ENCODE results near the gene MDM2.

- TF ChIP-seq, protein P1, sequence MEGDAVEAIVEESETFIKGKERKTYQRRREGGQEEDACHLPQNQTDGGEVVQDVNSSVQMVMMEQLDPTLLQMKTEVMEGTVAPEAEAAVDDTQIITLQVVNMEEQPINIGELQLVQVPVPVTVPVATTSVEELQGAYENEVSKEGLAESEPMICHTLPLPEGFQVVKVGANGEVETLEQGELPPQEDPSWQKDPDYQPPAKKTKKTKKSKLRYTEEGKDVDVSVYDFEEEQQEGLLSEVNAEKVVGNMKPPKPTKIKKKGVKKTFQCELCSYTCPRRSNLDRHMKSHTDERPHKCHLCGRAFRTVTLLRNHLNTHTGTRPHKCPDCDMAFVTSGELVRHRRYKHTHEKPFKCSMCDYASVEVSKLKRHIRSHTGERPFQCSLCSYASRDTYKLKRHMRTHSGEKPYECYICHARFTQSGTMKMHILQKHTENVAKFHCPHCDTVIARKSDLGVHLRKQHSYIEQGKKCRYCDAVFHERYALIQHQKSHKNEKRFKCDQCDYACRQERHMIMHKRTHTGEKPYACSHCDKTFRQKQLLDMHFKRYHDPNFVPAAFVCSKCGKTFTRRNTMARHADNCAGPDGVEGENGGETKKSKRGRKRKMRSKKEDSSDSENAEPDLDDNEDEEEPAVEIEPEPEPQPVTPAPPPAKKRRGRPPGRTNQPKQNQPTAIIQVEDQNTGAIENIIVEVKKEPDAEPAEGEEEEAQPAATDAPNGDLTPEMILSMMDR (conservative IDR thresholded peaks at IDR 0.05; ENCODE audit: low read depth, low read length): no peak
- no peak for TF ChIP-seq EZH2 (IDR thresholded peaks at IDR 0.05; ENCODE audit: low read length, unreplicated experiment)
- TF ChIP-seq EZH2phosphoT487 (IDR thresholded peaks at IDR 0.05; ENCODE audit: borderline replicate concordance, low read length): no peak
Observed at GRCh38 chr12:68855771-68856170, 47.8 kb downstream of the MDM2 start.

Measured in PC-3 (cell line).